HEK293 (cell line): ENCODE measurements around the gene TAS2R40.
A peak's percentile ranks its signal among the peaks of the same experiment; 100 is the strongest.

ENCODE experiments used
- CTCF ChIA-PET: fragments of 350-600 bp; formaldehyde crosslinking; extraction: SDS; loops from one replicate; lab custom pipeline; 2021; ENCODE audit warnings: antibody characterized with exemption; lab: Yijun Ruan, JAX
- POLR2A ChIA-PET: fragments of 300-600 bp; formaldehyde crosslinking; extraction: SDS; loops from one replicate; lab custom pipeline; 2020; ENCODE audit warnings: antibody characterized with exemption, inconsistent platforms; lab: Yijun Ruan, JAX
- H3K27ac ChIP-seq: fragments of 200-500 bp; sonication (Bioruptor generic); 2 replicates; pipeline ENCODE4 v1.5.1; 2014; ENCODE audit warnings: low read depth, low read length, control low read depth, inconsistent platforms; ENCODE audit errors: extremely low read depth
- H3K36me3 ChIP-seq, 2 experiments: fragments of 200-500 bp in 1 of 2; sonication (Bioruptor generic) in 1 of 2; 1 replicate in 1 of 2; 2 replicates in 1 of 2; pipeline ENCODE4 v1.5.1; 2014 to 2017; ENCODE audit warnings: inconsistent platforms in 2 of 2, low read length in 2 of 2; ENCODE audit not compliant: control insufficient read depth in 2 of 2, insufficient read depth in 1 of 2
- H3K4me1 ChIP-seq: fragments of 200-500 bp; sonication (Bioruptor generic); 2 replicates; pipeline ENCODE4 v1.5.1; 2014; ENCODE audit warnings: mild to moderate bottlenecking, low read length, inconsistent platforms; ENCODE audit not compliant: control insufficient read depth, insufficient read depth
- H3K4me3 ChIP-seq: 2 replicates; pipeline ENCODE4 v1.5.1; 2011; ENCODE audit warnings: low read depth, mild to moderate bottlenecking, control low read depth, low read length, moderate library complexity
- H3K9me3 ChIP-seq: fragments of 200-500 bp; sonication (Bioruptor generic); 2 replicates; pipeline ENCODE4 v1.5.1; 2014; ENCODE audit warnings: low read depth, low read length, inconsistent platforms; ENCODE audit not compliant: control insufficient read depth, insufficient read depth
- BCL11B ChIP-seq: fragments of 450-650 bp; formaldehyde crosslinking; IDR thresholded peaks from 2 replicates; pipeline ENCODE4 v1.5.1; 2016; ENCODE audit warnings: low read depth, missing biosample characterization, missing genetic modification characterization
- BCL6B ChIP-seq: fragments of 450-650 bp; formaldehyde crosslinking; IDR thresholded peaks from 2 replicates; pipeline ENCODE4 v1.5.1; 2017; ENCODE audit warnings: missing biosample characterization, missing genetic modification characterization
- CTCF ChIP-seq: fragments of 450-650 bp; formaldehyde crosslinking; IDR thresholded peaks from 2 replicates; pipeline ENCODE4 v1.5.1; 2016; ENCODE audit warnings: missing biosample characterization, missing genetic modification characterization
- GLIS2 ChIP-seq: fragments of 450-650 bp; formaldehyde crosslinking; IDR thresholded peaks from 2 replicates; pipeline ENCODE4 v1.5.1; 2016; ENCODE audit warnings: missing biosample characterization, missing genetic modification characterization
- MEIS1 ChIP-seq: sonication (generic); formaldehyde crosslinking; IDR thresholded peaks from 2 replicates; pipeline ENCODE4 v1.8.1; 2022; ENCODE audit warnings: missing genetic modification reagents, mild to moderate bottlenecking, borderline replicate concordance
- OSR2 ChIP-seq: fragments of 450-650 bp; formaldehyde crosslinking; IDR thresholded peaks from 2 replicates; pipeline ENCODE4 v1.5.1; 2016; ENCODE audit warnings: missing biosample characterization, missing genetic modification characterization
- RBAK ChIP-seq: fragments of 450-650 bp; formaldehyde crosslinking; IDR thresholded peaks from 2 replicates; pipeline ENCODE4 v1.5.1; 2016; ENCODE audit warnings: missing biosample characterization, missing genetic modification characterization
- SCRT1 ChIP-seq: fragments of 450-650 bp; formaldehyde crosslinking; IDR thresholded peaks from 2 replicates; pipeline ENCODE4 v1.5.1; 2016; ENCODE audit warnings: missing biosample characterization, missing genetic modification characterization, borderline replicate concordance
- YY2 ChIP-seq: fragments of 450-650 bp; formaldehyde crosslinking; IDR thresholded peaks from 2 replicates; pipeline ENCODE4 v1.5.1; 2016; ENCODE audit warnings: missing biosample characterization, missing genetic modification characterization
- ZBTB17 ChIP-seq: fragments of 450-650 bp; formaldehyde crosslinking; IDR thresholded peaks from 2 replicates; pipeline ENCODE4 v1.5.1; 2016; ENCODE audit warnings: missing biosample characterization, missing genetic modification characterization
- ZFHX2 ChIP-seq: fragments of 450-650 bp; formaldehyde crosslinking; conservative IDR thresholded peaks from 2 replicates; pipeline ENCODE4 v1.5.1; 2016; ENCODE audit warnings: missing biosample characterization, missing genetic modification characterization
- ZNF138 ChIP-seq: fragments of 450-650 bp; formaldehyde crosslinking; IDR thresholded peaks from 2 replicates; pipeline ENCODE4 v1.5.1; 2016; ENCODE audit warnings: missing biosample characterization, missing genetic modification characterization, borderline replicate concordance
- ZNF221 ChIP-seq: fragments of 450-650 bp; formaldehyde crosslinking; IDR thresholded peaks from 2 replicates; pipeline ENCODE4 v1.5.1; 2017; ENCODE audit warnings: missing biosample characterization, missing genetic modification characterization, borderline replicate concordance
- ZNF404 ChIP-seq: fragments of 450-650 bp; formaldehyde crosslinking; IDR thresholded peaks from 2 replicates; pipeline ENCODE4 v1.5.1; 2017; ENCODE audit warnings: missing biosample characterization, missing genetic modification characterization
- ZNF473 ChIP-seq: fragments of 450-650 bp; formaldehyde crosslinking; IDR thresholded peaks from 2 replicates; pipeline ENCODE4 v1.5.1; 2017; ENCODE audit warnings: missing biosample characterization, missing genetic modification characterization
- ZNF510 ChIP-seq: fragments of 450-650 bp; formaldehyde crosslinking; IDR thresholded peaks from 2 replicates; pipeline ENCODE4 v1.5.1; 2018; ENCODE audit warnings: mild to moderate bottlenecking, missing genetic modification characterization, missing biosample characterization; ENCODE audit not compliant: insufficient replicate concordance
- ZNF548 ChIP-seq: fragments of 450-650 bp; formaldehyde crosslinking; IDR thresholded peaks from 2 replicates; pipeline ENCODE4 v1.5.1; 2016; ENCODE audit warnings: missing biosample characterization, missing genetic modification characterization
- ZNF701 ChIP-seq: fragments of 450-650 bp; formaldehyde crosslinking; IDR thresholded peaks from 2 replicates; pipeline ENCODE4 v1.5.1; 2016; ENCODE audit warnings: missing biosample characterization, missing genetic modification characterization
- ZNF785 ChIP-seq: fragments of 450-650 bp; formaldehyde crosslinking; IDR thresholded peaks from 2 replicates; pipeline ENCODE4 v1.5.1; 2016; ENCODE audit warnings: missing biosample characterization, missing genetic modification characterization
- TF ChIP-seq, protein P1 (sequence below): fragments of 450-650 bp; formaldehyde crosslinking; conservative IDR thresholded peaks from 2 replicates; pipeline ENCODE4 v1.5.1; 2016; ENCODE audit warnings: low read depth, missing biosample characterization, missing genetic modification characterization
- TF ChIP-seq, protein P2 (sequence below): fragments of 450-650 bp; formaldehyde crosslinking; IDR thresholded peaks from 2 replicates; pipeline ENCODE4 v1.5.1; 2016; ENCODE audit warnings: missing biosample characterization, missing genetic modification characterization, low read depth
- TF ChIP-seq, protein P3 (sequence below): fragments of 450-650 bp; formaldehyde crosslinking; IDR thresholded peaks from 2 replicates; pipeline ENCODE4; 2016; ENCODE audit warnings: missing biosample characterization, missing genetic modification characterization

The TAS2R40 gene

GRCh38 chr7:143252006-143252405, 30.2 kb downstream of the TAS2R40 start (continued):
- TF ChIP-seq ZNF785 (tag by site-specific recombination), result no peak

DNA sequence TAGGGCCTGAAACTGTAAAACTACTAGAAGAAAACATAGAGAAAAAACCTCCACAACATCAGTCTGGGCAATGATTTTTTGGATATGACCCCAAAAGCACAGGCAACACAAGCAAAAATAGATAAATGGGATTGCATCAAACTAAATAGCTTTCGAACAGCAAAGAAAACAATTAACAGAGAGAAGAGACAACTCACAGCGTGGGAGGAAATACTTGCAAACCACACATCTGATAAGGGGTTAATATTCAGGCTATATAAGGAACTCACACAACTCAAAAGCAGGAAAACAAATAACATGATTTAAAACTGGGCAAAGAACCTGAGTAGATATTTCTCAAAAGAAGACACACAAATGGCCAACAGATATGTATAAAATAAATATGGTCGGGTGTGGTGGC, 33.7 kb downstream of the TAS2R40 start:
- H3K4me1 ChIP-seq, result no peaks in the 10 kb centered on the region
- H3K4me3 ChIP-seq, result no peak overlapping the region
- no peaks in the 10 kb centered on the region for H3K36me3 ChIP-seq
- CTCF ChIA-PET, result interaction anchor here (0.6 to 5.3 kb wide), 5 partner anchors 15 to 383 kb away, joined by 3 to 56 read pairs (median 4); no protein-coding TSS in a partner anchor
- TF ChIP-seq GLIS2 (tag by site-specific recombination) (no peak), ZNF701 (tag by site-specific recombination) (no peak), SCRT1 (no peak), YY2 (tag by site-specific recombination) (no peak), ZNF510 (tag by site-specific recombination) (no peak), ZBTB17 (tag by site-specific recombination) (no peak), ZFHX2 (tag by site-specific recombination) (0 out of 2 replicates have a peak, but pooled peaks have one; percentile 19), BCL6B (tag by site-specific recombination) (peak; percentile 36; the same call in 1 of the 2 replicates), CTCF (tag by site-specific recombination) (no peak), RBAK (tag by site-specific recombination) (no peak)
- POLR2A ChIA-PET, result no interaction called here
- no peak overlapping the region for H3K27ac ChIP-seq
- no peaks in the 10 kb centered on the region for H3K9me3 ChIP-seq

GRCh38 chr7:143256325-143256724, 34.5 kb downstream of the TAS2R40 start:
- H3K27ac ChIP-seq, result no peak overlapping the region
- TF ChIP-seq, protein P1, sequence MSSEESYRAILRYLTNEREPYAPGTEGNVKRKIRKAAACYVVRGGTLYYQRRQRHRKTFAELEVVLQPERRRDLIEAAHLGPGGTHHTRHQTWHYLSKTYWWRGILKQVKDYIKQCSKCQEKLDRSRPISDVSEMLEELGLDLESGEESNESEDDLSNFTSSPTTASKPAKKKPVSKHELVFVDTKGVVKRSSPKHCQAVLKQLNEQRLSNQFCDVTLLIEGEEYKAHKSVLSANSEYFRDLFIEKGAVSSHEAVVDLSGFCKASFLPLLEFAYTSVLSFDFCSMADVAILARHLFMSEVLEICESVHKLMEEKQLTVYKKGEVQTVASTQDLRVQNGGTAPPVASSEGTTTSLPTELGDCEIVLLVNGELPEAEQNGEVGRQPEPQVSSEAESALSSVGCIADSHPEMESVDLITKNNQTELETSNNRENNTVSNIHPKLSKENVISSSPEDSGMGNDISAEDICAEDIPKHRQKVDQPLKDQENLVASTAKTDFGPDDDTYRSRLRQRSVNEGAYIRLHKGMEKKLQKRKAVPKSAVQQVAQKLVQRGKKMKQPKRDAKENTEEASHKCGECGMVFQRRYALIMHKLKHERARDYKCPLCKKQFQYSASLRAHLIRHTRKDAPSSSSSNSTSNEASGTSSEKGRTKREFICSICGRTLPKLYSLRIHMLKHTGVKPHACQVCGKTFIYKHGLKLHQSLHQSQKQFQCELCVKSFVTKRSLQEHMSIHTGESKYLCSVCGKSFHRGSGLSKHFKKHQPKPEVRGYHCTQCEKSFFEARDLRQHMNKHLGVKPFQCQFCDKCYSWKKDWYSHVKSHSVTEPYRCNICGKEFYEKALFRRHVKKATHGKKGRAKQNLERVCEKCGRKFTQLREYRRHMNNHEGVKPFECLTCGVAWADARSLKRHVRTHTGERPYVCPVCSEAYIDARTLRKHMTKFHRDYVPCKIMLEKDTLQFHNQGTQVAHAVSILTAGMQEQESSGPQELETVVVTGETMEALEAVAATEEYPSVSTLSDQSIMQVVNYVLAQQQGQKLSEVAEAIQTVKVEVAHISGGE (tag by site-specific recombination), result no peak
- no peak for TF ChIP-seq BCL11B
- TF ChIP-seq, protein P2, sequence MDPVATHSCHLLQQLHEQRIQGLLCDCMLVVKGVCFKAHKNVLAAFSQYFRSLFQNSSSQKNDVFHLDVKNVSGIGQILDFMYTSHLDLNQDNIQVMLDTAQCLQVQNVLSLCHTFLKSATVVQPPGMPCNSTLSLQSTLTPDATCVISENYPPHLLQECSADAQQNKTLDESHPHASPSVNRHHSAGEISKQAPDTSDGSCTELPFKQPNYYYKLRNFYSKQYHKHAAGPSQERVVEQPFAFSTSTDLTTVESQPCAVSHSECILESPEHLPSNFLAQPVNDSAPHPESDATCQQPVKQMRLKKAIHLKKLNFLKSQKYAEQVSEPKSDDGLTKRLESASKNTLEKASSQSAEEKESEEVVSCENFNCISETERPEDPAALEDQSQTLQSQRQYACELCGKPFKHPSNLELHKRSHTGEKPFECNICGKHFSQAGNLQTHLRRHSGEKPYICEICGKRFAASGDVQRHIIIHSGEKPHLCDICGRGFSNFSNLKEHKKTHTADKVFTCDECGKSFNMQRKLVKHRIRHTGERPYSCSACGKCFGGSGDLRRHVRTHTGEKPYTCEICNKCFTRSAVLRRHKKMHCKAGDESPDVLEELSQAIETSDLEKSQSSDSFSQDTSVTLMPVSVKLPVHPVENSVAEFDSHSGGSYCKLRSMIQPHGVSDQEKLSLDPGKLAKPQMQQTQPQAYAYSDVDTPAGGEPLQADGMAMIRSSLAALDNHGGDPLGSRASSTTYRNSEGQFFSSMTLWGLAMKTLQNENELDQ (tag by site-specific recombination), result no peak
- no peak for TF ChIP-seq ZNF473 (tag by site-specific recombination)
- TF ChIP-seq MEIS1 (CRISPR knock-in tag), result no peak
- TF ChIP-seq OSR2 (tag by site-specific recombination), result no peak
- no peak for TF ChIP-seq ZNF138 (tag by site-specific recombination)
- TF ChIP-seq, protein P3, sequence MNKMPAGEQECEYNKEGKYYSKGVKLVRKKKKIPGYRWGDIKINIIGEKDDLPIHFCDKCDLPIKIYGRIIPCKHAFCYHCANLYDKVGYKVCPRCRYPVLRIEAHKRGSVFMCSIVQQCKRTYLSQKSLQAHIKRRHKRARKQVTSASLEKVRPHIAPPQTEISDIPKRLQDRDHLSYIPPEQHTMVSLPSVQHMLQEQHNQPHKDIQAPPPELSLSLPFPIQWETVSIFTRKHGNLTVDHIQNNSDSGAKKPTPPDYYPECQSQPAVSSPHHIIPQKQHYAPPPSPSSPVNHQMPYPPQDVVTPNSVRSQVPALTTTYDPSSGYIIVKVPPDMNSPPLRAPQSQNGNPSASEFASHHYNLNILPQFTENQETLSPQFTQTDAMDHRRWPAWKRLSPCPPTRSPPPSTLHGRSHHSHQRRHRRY (tag by site-specific recombination), result no peak
- TF ChIP-seq ZNF548 (tag by site-specific recombination), result no peak
- TF ChIP-seq ZNF221 (tag by site-specific recombination), result no peak
- TF ChIP-seq ZNF404, result no peak

More at GRCh38 chr7:143256325-143256724, 34.5 kb downstream of the TAS2R40 start:
- ChIA-PET POLR2A (no interaction called here), CTCF (interaction anchor here (0.6 to 5.3 kb wide), 3 partner anchors 16 to 50 kb away, joined by 4 to 56 read pairs (median 4); no protein-coding TSS in a partner anchor)
- Histone ChIP-seq H3K4me3 (no peak overlapping the region), H3K36me3 (no peaks in the 10 kb centered on the region), H3K4me1 (no peaks in the 10 kb centered on the region), H3K9me3 (no peaks in the 10 kb centered on the region)
